HG03378 (cell line): ENCODE results near the gene STK4.
A peak's percentile ranks its signal among the peaks of the same experiment; 100 is the strongest.
"Not testable (repeated sequence)": the region's sequence is repeated elsewhere in the genome, so short reads cannot be mapped to it uniquely, and the experiment has no call there.

Experiments used
- ATAC-seq: cut with Tn5 transposase; IDR thresholded peaks from one replicate; pipeline ENCODE4 v1.9.1; 2021; ENCODE audit warnings: mild to moderate bottlenecking, moderate library complexity; ENCODE audit not compliant: unreplicated experiment

STK4 gene

DNA sequence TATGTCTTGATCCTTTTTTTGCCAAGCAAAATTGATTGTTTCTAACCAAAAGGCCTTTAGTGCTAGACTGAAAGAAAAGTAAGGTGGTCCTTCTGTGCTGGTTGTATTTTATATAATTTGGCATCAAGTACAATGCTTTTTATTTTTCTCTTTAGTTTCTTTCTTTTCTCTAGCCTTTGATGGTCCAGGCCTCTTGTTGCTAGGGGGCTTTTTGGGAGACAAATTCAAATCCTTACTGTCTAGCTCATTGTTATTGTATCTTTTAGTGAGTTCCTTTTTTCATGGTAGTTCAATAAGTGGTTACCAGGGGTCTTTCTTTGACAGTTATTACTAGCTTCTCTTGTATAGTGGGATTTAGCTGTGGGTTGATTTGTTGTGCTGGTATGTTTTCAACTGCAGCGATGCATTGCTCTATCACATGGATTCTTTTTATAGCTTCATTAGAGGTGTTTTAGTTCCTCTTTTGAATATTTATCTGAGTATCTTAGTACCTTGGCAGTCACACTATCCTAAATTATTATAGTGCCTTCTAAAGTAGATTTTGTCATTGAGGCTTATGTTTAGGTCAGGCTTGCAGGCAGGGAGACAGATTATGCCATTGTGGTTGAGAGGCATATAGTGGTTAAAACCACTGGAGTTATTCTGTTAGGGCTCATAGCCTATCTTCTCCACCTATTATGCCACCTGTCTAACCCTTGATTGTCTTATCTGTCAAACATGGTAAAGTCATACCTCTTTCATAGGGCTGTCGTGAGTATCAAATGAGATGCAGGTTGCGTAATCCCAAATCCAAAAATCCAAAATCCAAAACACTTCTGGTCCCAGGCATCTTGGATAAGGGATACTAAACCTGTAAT, 85.1 kb downstream of the STK4 start:
- peak; percentile 64 for ATAC-seq

GRCh38 chr20:45052698-45053429, 86.6 kb downstream of the STK4 start:
- no peak for ATAC-seq

DNA sequence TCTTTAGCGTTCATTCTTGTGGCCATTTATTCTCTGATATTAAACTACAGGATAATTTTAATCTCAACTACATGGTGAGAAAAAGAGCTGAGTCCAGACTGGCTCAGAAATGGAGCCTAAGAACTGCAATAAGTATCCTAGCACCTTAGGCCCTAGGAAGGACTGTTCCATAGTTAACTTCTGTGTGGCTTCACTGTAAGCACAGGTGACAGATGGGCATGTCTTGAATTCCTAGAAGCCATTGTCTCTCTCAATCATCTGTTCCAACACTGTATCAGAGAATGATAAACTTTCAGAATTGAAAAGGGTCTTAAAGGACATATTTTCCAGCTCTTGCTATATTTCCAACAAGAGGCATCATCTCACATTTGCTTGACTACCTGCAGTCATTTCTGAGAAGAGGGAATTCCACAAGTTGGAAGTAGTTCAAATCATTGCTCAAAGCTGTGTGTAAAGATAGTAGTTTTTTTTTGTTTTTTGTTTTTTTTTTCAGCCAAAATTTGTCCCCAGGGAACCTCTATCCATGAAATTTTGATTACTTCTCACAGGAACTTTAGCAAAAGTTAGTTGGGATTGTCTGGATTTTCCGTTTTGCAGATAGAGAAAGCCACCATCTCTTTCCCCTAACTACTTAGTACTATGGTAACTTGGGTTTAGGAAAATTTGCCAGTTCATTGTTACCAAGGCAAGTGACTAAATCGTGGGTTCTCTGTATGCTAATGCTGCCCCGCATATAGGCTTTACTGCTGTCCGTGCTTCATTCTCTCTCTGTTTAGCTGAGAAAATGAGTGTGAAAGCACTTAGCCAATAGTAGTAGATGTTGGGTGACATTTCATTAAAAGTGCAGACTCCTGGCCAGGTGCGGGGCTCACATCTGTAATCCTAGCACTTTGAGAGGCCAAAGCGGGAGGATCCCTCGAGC, 87.4 kb downstream of the STK4 start:
- ATAC-seq = no peak

DNA sequence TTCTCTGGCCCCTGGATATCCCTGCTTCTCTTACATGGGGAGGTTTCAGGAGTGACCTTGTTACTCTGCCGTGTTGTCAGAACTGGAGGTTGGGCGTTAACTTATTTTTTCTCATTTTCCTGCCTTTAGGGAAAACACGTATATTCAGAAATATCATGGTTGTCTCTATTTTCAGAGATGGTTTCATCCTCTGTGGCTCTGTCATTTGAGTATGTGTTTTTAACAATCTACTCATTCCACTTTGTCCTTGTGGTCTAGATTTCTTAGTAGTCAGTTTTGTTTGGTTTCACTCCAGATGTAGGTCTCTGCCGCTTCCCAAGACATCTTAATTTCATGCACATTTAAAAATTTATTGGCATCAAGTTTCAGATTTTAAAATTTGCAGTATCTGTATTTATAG, 88.7 kb downstream of the STK4 start:
- no peak for ATAC-seq

- no peak for ATAC-seq
Measured at GRCh38 chr20:45056473-45057173, 90.3 kb downstream of the STK4 start.

GRCh38 chr20:45058168-45058850, 92.0 kb downstream of the STK4 start:
- no peak for ATAC-seq

DNA sequence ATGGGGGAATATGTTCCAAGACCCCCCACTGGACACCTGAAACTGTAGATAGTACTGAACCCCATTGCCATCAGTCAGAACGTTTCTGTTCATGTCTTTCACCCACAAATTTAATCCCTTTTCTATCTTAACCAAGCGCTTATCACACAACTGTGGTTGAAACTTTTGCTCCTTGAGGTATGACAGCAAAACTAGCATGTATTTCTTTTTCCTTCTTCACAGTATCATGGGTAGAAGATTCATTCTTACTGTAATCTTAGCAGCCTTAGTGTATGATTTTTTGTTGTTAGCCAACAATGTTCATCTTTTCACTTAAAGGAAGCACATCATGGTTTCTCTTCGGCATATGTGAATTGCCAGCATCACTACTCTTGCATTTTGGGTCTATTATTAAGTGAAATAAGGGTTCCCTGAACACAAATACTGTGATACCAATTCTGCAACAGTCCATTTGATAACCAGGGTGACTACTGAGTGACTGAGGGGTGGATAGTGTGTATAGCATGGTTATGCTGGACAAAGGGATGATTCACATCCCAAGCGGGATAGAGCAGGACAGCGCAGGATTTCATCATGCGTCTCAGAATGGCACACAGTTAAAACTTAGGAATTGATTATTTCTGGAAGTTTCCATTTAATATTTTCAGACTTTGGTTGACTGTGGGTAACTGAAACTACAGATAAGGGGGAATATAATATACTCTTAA, 92.9 kb downstream of the STK4 start:
- ATAC-seq = no peak

DNA sequence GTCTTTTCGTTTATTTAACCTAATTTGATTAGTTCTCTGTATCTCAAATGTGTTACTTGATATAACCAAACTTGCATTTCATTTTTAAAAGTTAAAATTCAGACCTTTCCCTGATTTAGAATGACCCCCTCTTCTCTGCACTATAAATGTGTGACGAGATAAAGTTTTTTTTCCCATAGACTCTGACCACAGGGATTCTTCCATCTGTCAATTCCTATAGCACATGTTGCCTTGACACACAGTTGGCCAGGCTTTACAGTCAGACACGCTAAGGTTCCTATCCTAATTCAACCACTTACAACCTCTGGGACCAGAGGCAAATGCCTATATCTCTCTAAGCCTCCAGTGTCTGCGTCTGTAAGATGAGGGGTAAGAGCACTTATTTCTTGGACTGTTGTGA, 94.0 kb downstream of the STK4 start:
- ATAC-seq = no peak

- no peak for ATAC-seq
Measured at GRCh38 chr20:45061244-45061643, 94.9 kb downstream of the STK4 start.

GRCh38 chr20:45063107-45063506, 96.8 kb downstream of the STK4 start:
- ATAC-seq = not testable (repeated sequence)

GRCh38 chr20:45064812-45065211, 98.5 kb downstream of the STK4 start:
- no peak for ATAC-seq

GRCh38 chr20:45066372-45066771, 100.1 kb downstream of the STK4 start:
- no peak for ATAC-seq

GRCh38 chr20:45067087-45067486, 100.8 kb downstream of the STK4 start:
- ATAC-seq = no peak

DNA sequence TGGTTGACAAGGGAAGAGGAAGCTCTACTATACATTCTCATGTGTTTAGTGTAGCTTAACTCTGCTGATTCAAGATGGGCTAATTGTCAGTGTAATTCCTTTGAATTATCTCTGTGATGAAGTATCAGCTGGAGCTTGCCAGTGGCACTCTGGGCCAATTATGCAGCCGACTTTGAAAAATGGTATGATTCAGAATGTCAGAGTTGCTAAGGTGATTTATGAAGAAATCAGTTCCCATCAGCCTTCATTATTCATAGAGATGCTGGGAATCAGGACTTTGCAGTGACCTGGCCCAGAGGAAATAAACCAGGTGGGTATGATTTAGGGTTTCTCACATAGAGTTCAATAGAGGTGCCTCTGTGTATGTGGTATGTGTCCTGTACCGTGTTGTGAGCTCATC, 101.2 kb downstream of the STK4 start:
- ATAC-seq = no peak

DNA sequence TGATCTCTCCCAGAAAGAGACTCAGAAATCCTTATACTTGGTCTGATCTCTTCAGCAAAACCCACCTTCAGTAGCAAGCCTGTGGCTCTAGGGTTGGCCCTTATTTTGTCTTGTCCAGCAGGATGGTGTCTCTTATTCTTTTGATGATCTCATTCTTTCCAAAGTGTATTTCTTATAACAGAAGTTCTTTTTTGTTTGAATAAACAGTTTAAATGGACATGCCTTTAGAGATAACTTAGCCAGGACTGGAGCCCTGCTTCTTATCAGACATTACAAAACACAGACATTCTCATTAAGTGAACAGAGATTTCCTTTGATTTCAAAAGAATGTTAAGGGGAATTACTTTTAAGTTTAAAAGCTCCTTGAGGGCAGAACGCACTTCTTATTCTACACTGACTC, 102.9 kb downstream of the STK4 start:
- ATAC-seq = no peak

DNA sequence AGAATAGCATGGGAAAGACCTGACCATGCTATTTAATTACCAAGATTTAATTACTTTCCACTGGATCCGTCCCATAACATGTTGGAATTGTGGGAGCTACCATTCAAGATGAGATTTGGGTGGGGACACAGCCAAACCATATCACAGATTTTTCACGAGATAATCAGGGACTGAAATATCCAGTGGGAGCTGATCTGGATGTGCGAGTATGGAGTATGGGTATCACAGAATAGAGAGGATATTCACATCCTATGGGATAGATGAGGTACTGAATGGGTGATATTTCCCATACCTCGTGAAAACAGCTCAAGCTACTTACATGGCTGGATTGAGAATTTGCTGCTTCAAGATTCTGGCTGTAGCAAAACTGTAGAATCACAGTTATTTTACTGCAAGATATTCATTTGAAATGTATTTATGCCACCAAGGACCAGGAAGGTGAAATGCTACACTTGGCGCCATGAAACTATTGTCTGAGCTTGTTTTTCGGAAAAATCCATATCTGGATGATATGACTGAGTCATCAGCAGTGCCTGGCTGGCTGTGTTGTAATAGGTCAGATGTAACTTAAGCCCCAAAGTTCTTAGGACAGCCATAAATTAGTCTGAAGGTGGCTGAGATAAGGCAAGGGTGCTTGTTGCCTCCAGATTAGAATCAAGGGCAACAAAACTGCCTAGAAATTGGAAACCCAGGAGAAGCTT, 104.8 kb downstream of the STK4 start:
- no peak for ATAC-seq

DNA sequence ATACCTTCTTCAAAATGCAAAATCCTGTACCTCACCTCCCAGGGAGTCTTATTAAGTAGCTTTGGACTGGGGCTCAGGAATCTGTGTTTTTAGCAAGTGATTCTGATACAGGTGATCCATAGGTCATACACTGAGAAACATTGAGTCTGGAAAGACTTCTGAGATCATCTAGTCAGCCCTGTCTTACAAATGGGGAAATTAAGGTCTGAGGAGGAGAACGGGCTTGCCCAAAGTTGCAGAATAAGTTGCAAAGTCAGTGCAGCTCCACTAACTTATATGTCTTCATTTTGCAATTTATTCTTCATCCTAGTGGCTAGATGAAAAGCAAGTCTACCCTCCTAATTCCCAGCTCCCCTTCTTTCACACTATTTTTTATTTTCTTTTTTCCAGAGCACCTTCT, 105.8 kb downstream of the STK4 start:
- no peak for ATAC-seq

DNA sequence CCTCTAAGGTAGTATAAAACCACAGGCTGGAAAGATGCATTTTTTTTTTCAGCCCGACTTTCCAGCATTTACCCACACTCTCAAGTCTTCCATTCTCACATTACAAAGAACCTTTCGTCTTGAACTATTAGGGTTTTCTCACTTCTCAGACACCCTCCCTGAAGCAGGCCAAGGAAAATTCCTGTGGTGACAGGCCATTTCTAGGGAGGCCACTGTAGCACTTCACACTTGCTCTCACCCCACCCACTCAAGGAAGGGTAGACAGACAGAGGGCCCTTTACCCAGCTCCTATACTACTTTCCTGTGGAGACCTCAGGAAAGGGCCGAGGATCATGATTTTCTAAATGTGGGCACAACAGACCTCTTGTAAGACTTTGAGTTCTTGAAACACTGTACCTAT, 106.9 kb downstream of the STK4 start:
- ATAC-seq = no peak

GRCh38 chr20:45077559-45077958, 111.2 kb downstream of the STK4 start:
- ATAC-seq = no peak
